Measurements from ENCODE around the gene SLC6A6.

DNA sequence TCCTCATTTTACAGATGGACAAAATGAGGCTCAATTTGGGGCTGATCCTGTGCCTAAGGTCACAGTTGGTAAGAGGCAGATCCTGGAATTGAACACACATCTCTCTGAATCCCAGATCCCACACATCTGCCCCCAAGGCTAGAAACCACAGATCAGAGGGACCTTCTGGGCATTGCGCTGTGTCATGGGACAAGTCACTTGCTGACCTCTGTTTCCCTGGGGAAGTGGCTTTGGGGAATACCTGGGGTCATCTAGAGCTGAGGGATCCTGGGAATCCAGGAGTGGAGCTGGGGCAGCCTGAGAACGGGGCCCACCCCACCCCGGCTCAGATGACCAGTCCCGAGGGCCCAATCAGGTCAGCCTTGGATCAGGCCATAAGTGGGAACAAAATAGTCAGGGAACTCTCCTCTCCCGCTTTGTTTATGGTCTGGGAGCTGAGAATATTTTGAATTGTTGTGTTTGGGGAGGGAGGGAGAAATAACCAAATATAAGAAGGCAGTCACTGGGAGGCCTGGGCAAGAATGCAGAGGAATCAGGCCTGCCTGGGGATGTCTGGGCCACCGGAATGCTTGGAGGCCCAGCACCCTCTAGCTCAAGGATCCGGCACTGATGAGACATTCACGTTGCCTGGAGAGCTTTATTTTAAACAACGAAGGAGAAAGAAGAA is 8.8 kb upstream of the SLC6A6 start:
- TF ChIP-seq EP300 (IDR thresholded peaks at IDR 0.05): no peak
- TF ChIP-seq POLR2AphosphoS5 (IDR thresholded peaks at IDR 0.05): no peak
- TF ChIP-seq, protein P1, sequence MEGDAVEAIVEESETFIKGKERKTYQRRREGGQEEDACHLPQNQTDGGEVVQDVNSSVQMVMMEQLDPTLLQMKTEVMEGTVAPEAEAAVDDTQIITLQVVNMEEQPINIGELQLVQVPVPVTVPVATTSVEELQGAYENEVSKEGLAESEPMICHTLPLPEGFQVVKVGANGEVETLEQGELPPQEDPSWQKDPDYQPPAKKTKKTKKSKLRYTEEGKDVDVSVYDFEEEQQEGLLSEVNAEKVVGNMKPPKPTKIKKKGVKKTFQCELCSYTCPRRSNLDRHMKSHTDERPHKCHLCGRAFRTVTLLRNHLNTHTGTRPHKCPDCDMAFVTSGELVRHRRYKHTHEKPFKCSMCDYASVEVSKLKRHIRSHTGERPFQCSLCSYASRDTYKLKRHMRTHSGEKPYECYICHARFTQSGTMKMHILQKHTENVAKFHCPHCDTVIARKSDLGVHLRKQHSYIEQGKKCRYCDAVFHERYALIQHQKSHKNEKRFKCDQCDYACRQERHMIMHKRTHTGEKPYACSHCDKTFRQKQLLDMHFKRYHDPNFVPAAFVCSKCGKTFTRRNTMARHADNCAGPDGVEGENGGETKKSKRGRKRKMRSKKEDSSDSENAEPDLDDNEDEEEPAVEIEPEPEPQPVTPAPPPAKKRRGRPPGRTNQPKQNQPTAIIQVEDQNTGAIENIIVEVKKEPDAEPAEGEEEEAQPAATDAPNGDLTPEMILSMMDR (IDR thresholded peaks at IDR 0.05): no peak

Measured in stomach (tissue), 4 donors.